Jurkat, Clone E6-1 (cell line): ENCODE results near the gene JHY.

ENCODE experiments used
- DNase-seq: peaks from one replicate; pipeline ENCODE4 v3.0.0-alpha.2; 2011; ENCODE audit warnings: low read depth, low spot score
- H3K4me3 ChIP-seq: 2 replicates; pipeline ENCODE4 v1.5.1; 2011; ENCODE audit warnings: mild to moderate bottlenecking, low read length, control low read depth, moderate library complexity

JHY gene

GRCh38 chr11:122864386-122865115, 18.0 kb upstream of the JHY start:
- H3K4me3 ChIP-seq: no peak overlapping the region
- DNase-seq: no peak

DNA sequence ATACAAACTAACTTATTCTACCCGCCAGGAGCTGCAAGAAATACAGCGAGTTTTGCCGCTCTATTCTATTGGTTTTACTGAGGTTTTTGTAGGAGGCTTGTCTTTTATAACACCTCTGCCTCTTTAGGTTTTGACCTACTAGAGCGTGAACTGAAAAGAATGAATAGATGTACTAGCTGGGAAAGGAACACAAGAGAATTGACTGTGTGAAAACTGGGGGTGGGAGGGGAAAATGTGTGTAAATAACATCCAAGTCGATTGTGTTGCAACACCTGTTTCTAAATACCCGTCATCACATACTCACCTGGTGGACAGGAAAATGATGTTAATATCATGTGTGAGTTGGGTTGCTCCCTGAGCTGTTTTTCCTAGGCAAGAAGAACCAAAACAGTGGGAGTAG, 12.9 kb upstream of the JHY start:
- no peak for DNase-seq
- H3K4me3 ChIP-seq: no peak overlapping the region

- H3K4me3 ChIP-seq: no peak overlapping the region
- DNase-seq: no peak
Observed at GRCh38 chr11:122871302-122871701, 11.3 kb upstream of the JHY start.

DNA sequence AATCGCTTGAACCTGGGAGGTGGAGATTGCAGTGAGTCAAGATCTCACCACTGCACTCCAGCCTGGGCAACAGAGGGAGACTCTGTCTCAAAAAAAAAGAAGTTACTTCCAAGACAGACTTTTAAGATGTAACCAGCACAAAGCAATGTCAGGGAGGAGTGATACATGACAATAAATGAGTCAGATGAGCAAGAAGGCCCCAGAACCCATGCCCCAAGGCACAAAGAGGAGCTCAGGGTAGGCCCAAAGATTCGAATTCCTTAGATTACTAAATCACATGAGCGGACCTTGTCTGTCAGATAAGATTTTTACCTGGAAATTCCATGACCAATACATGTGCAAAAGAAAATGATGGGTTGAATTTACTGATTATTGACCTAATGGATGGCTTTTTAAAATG, 10.5 kb upstream of the JHY start:
- H3K4me3 ChIP-seq: no peak overlapping the region
- DNase-seq: no peak

DNA sequence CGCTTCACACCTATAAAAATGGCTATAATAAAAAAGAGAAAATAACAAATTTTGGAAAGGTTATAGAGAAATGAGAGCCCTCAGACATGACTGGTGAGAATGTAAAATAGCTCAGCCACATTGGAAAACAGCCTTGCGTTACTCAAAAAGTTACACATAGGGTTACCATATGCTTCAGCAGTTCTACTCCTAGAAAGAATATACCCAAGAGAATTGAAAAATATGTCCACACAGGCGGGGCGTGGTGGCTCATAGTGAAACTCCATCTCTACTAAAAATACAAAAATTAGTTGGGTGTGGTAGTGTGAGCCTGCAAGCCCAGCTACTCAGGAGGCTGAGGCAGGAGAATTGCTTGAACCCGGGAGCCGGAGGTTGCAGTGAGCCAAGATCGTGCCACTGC, 7.6 kb upstream of the JHY start:
- DNase-seq: no peak
- H3K4me3 ChIP-seq: no peak overlapping the region

DNA sequence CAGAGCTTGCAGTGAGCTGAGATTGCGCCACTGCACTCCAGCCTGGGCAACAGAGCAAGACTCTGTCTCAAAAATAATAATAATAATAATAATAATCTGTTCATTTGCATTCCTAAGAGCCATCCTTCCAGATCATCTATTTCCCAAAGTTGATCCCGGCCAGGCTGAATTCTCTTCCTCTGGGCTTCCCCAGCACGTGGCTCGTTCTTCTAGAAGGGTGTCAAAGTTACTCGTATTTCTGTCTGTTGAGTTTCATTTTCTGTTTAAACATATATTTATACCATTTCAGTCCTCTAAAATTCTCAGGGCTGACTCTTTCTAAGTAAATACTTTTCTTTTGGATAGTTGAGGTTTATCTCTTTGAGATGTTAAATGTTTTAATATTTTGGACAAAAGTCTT, 4.8 kb upstream of the JHY start:
- no peak for DNase-seq
- no peak overlapping the region for H3K4me3 ChIP-seq

DNA sequence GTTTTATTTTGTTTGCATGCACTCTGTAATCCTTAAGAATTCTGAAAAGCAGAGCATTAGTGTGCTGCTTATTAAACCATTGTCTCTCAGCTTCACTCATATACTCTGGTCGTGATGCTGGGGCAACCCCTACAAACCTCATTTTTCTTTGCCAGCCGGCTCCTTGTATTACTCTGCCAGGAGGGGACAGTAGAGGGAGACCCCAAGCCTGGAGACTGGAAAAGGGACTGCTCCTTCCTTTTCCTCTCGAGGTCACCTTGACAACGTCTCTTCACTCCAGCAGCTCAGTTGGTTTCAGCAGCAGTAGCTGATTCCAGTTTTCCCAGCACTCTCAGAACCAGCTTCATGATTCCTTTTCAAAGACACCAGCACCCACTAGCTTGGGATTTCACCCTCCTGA, 2.8 kb upstream of the JHY start:
- DNase-seq: no peak
- no peak overlapping the region for H3K4me3 ChIP-seq

GRCh38 chr11:122882857-122883645, 492 bp downstream of the JHY start:
- peak overlapping the region; percentile 39 for H3K4me3 ChIP-seq
- no peak for DNase-seq

GRCh38 chr11:122883646-122883979, 1.1 kb downstream of the JHY start:
- no peak for DNase-seq
- H3K4me3 ChIP-seq: no peak overlapping the region

DNA sequence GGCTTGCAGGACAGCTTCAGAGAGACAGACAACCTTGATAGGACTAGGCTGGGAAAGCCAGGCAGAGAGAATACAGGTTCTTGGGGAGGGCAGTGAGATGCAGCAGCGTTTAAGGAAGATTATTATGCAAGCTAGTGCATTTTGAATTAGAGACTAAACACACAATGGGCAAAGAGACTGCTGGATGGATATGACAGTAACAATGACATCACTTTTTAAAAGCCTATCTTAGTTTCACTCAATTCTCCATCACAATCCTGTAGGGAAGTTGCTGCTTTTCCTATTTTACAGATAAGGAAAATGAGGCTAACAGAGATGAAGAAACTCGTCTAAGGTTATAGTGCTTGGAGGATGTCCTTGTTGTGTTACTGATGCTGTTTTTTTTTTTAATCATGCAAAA, 5.6 kb downstream of the JHY start:
- no peak for DNase-seq
- no peak overlapping the region for H3K4me3 ChIP-seq

- no peak for DNase-seq
- no peak overlapping the region for H3K4me3 ChIP-seq
Observed at GRCh38 chr11:122893131-122893530, 10.6 kb downstream of the JHY start.

GRCh38 chr11:122895563-122895962, 13.0 kb downstream of the JHY start:
- H3K4me3 ChIP-seq: no peak overlapping the region
- DNase-seq: no peak

GRCh38 chr11:122897606-122898210, 15.1 kb downstream of the JHY start:
- no peak overlapping the region for H3K4me3 ChIP-seq
- DNase-seq: no peak

DNA sequence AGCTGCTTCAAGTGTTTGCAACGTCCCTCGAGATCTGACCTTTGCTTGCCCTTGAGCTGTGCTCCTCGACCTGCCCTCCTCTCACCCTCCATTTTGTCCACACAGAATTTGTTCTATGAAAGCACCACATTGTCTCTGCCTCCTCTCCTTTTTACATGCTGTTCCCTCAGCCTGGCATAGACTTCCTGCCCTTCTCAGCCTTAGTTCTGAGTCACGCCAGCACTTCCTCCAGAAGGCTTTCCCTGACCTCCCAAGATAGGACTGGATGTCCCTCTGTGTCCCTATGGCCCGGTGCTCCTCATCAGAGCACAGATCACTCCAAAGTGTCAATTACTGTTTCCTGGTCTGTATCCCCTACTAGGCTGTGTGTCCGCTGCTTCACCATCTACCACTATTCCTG, 16.2 kb downstream of the JHY start:
- no peak overlapping the region for H3K4me3 ChIP-seq

DNA sequence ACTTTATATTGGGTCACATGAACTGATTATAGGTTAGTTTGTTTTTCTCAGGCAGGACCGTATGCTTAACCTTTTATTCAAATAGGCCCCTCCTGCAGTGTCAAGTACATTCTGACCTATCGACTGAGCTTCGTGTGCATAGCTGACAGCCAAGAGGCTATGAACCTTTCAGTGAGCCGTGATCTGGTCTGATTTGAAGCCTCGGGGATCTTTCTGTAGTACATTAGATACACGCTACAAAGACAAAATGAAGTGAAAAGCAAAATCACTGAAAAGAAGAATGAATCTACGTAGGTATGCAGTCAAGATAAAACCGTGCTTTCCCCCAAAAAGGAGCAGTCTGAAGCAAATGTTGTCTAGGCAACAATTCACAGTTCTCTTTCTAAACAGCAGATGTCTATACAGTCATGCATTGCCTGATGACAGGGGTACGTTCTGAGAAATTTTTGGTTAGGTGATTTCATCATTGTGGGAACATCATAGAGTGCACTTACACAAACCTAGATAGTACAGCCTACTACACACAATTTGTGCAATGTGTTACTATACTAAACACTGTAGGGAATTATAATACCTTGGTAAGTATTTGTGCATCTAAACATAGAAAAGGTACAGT, 18.1 kb downstream of the JHY start:
- no peak for DNase-seq
- no peak overlapping the region for H3K4me3 ChIP-seq

More for the DNA sequence above, 16.2 kb downstream of the JHY start:
- DNase-seq: no peak

GRCh38 chr11:122902951-122903350, 20.4 kb downstream of the JHY start:
- DNase-seq: no peak
- no peak overlapping the region for H3K4me3 ChIP-seq

GRCh38 chr11:122910775-122911174, 28.2 kb downstream of the JHY start:
- no peak overlapping the region for H3K4me3 ChIP-seq
- DNase-seq: peak; percentile 28

DNA sequence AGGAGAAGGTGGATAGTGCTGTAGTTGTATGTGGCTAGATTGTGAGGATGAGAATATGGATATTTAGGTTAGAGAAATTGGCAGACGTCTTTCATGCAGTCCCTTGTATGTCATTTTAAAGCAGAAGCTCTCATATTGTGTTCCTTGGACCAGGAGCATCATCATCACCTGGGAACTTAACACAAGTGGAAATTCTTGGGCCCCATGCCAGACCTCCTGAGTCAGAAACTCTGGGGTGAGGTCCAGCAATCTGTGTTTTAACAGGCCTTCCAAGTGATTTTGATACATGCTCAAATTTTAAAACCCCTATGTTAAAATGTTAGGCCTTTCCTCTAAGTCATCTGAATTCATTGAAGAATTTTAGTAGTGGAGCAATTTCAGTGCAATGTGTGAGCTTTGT, 34.8 kb downstream of the JHY start:
- DNase-seq: no peak
- no peak overlapping the region for H3K4me3 ChIP-seq

GRCh38 chr11:122918734-122919133, 36.2 kb downstream of the JHY start:
- H3K4me3 ChIP-seq: no peak overlapping the region
- DNase-seq: no peak

DNA sequence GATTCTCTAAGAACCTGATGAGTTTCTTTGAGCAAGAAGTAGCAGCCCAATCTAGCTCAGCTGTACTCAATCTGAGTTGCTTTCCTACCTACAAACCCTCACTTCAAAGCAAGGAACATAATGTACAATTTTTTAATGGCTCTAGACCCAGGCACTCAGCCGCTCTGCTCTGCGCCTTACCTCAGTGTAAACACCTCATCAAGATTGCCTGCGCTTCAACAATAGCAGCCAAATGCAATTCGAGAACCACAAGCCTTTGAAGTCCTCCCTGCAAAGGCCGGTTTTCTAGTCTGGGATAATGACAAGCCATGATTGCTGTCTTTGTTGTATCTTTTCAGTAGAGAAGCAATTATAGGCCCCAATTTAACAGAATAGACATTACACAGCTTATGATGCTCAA, 38.0 kb downstream of the JHY start:
- no peak for DNase-seq
- no peak overlapping the region for H3K4me3 ChIP-seq
